Hepatocyte (in vitro differentiated cells): ENCODE data around the gene TMCC1. TPM values are rescaled to one million over a fixed set of nuclear protein-coding genes. Genes with fewer than 3 reads are reported as not detected.

Experiments
- DNase-seq: peaks from one replicate; pipeline ENCODE4 v3.0.0-alpha.2; 2016; ENCODE audit warnings: low spot score
- H2AFZ ChIP-seq: fragments of 200-600 bp; sonication (generic); 2 replicates; pipeline ENCODE4 v1.6.0; 2016; ENCODE audit warnings: antibody characterized with exemption, mild to moderate bottlenecking
- H3K27ac ChIP-seq: fragments of 200-600 bp; sonication (generic); 2 replicates; pipeline ENCODE4 v1.5.1; 2016; ENCODE audit warnings: mild to moderate bottlenecking
- H3K27me3 ChIP-seq: fragments of 200-600 bp; sonication (generic); 2 replicates; pipeline ENCODE4 v1.6.1; 2016
- H3K36me3 ChIP-seq: fragments of 200-600 bp; sonication (generic); replicated peaks from 2 replicates; pipeline ENCODE4 v1.5.1; 2016; ENCODE audit warnings: low read depth; ENCODE audit not compliant: insufficient read depth
- H3K4me1 ChIP-seq: fragments of 200-600 bp; sonication (generic); 2 replicates; pipeline ENCODE4 v1.5.1; 2016; ENCODE audit warnings: mild to moderate bottlenecking, moderate library complexity; ENCODE audit not compliant: insufficient read depth
- H3K4me2 ChIP-seq: fragments of 200-600 bp; sonication (generic); 2 replicates; pipeline ENCODE4 v1.6.0; 2016
- H3K4me3 ChIP-seq: fragments of 200-600 bp; sonication (generic); 2 replicates; pipeline ENCODE4 v1.5.1; 2016; ENCODE audit warnings: mild to moderate bottlenecking
- H3K79me2 ChIP-seq: fragments of 200-600 bp; sonication (generic); 2 replicates; pipeline ENCODE4 v1.6.0; 2017; ENCODE audit warnings: mild to moderate bottlenecking
- H3K9me2 ChIP-seq: fragments of 200-600 bp; sonication (generic); replicated peaks from 2 replicates; pipeline ENCODE4 v1.6.0; 2017; ENCODE audit warnings: mild to moderate bottlenecking; ENCODE audit not compliant: insufficient read depth
- H3K9me3 ChIP-seq: fragments of 200-600 bp; sonication (generic); 2 replicates; pipeline ENCODE4 v1.5.1; 2016; ENCODE audit warnings: low read depth, mild to moderate bottlenecking
- H4K20me1 ChIP-seq: fragments of 200-600 bp; sonication (generic); 2 replicates; pipeline ENCODE4 v1.6.0; 2016; ENCODE audit warnings: mild to moderate bottlenecking; ENCODE audit not compliant: insufficient read depth, poor library complexity, severe bottlenecking
- CTCF ChIP-seq: fragments of 200-600 bp; sonication (generic); IDR thresholded peaks from 2 replicates; pipeline ENCODE4 v1.5.1; 2016; ENCODE audit warnings: antibody characterized with exemption, mild to moderate bottlenecking; ENCODE audit not compliant: poor library complexity
- EZH2 ChIP-seq: fragments of 200-600 bp; sonication (generic); IDR thresholded peaks from 2 replicates; pipeline ENCODE4 v1.6.1; 2016; ENCODE audit warnings: antibody characterized with exemption, mild to moderate bottlenecking, borderline replicate concordance
- EZH2phosphoT487 ChIP-seq: fragments of 200-600 bp; sonication (generic); IDR thresholded peaks from one replicate; pipeline ENCODE4 v1.6.1; 2018; ENCODE audit warnings: antibody characterized with exemption, mild to moderate bottlenecking, low read depth, moderate library complexity; ENCODE audit not compliant: unreplicated experiment, severe bottlenecking
- WGBS: methylation state at CpG from one replicate; pipeline ENCODE4 v1.1.6; 2016; ENCODE audit warnings: low lambda C conversion rate; ENCODE audit errors: missing lambda C conversion rate; 5-methylcytosine and 5-hydroxymethylcytosine counted together
- polyA plus RNA-seq: library from polyadenylated mRNA; unstranded; fragments of >200 nt; fragmentation: Nextera tagmentation; extraction: Ambion mirVana; gene quantifications from 2 replicates; pipeline ENCODE4 v1.2.1, GENCODE V29; 2016
- total RNA-seq: library from RNA; depleted of rRNA; stranded (reverse); fragments of >200 nt; gene quantifications from 2 replicates; pipeline ENCODE4 v1.2.3, GENCODE V29; 2014

The TMCC1 gene
- total and polyA plus RNA-seq, 2 experiments from 2014 or later, result 7.0 to 17.3 TPM

- Histone ChIP-seq H3K4me2 (no peak overlapping the region), H2AFZ (no peak overlapping the region), H3K27ac (no peak overlapping the region), H4K20me1 (no peaks in the 10 kb centered on the region), H3K9me3 (no peaks in the 10 kb centered on the region), H3K36me3 (no peaks in the 10 kb centered on the region), H3K27me3 (no peaks in the 10 kb centered on the region), H3K79me2 (no peaks in the 10 kb centered on the region), H3K9me2 (no peaks in the 10 kb centered on the region), H3K4me1 (peaks cover 8% of the 10 kb centered on the region), H3K4me3 (no peak overlapping the region)
- no peak for DNase-seq
- 83% methylated on average over 18 of the region's 18 CpGs for WGBS
- no peak for TF ChIP-seq EZH2phosphoT487
- TF ChIP-seq CTCF, result no peak
- no peak for TF ChIP-seq EZH2
Measured at GRCh38 chr3:129620828-129621559, 272.5 kb downstream of the TMCC1 start.

DNA sequence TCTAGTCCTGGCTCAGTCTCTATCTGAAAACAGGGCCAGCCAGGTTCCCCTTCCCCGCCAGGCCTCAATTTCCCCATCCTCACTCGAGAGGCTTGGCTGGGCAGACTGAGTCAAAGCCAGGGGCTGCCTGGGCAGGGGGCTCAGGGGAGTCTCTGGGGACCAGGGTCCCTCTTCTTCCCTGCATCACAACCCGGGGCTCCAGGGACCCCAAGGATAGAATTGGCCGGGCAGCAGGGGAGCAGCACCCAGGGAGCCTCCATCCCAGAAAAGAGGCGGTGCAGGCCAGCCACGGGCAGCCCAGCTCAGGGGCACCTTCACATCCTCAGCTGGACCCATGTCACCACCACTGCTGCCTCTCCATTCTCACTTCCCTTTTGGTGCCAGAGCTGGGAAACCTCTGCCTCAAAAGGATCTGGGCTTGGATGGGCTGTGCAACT is 273.8 kb downstream of the TMCC1 start:
- TF ChIP-seq EZH2phosphoT487 (no peak), EZH2 (no peak), CTCF (no peak)
- peaks cover 3% of the 10 kb centered on the region for H3K4me1 ChIP-seq
- H3K9me2 ChIP-seq, result no peaks in the 10 kb centered on the region
- DNase-seq, result no peak
- no peak overlapping the region for H3K27ac ChIP-seq
- WGBS, result 92% methylated on average over 6 of the region's 6 CpGs
- no peaks in the 10 kb centered on the region for H3K9me3 ChIP-seq
- no peak overlapping the region for H3K4me3 ChIP-seq
- no peaks in the 10 kb centered on the region for H3K79me2 ChIP-seq
- no peaks in the 10 kb centered on the region for H3K27me3 ChIP-seq
- no peak overlapping the region for H2AFZ ChIP-seq
- H3K36me3 ChIP-seq, result no peaks in the 10 kb centered on the region
- no peaks in the 10 kb centered on the region for H4K20me1 ChIP-seq
- H3K4me2 ChIP-seq, result no peak overlapping the region

- H3K27ac ChIP-seq, result no peak overlapping the region
- H3K4me2 ChIP-seq, result no peak overlapping the region
Measured at GRCh38 chr3:129618901-129619671, 274.4 kb downstream of the TMCC1 start.

More at GRCh38 chr3:129618901-129619671, 274.4 kb downstream of the TMCC1 start:
- no peak for TF ChIP-seq EZH2phosphoT487
- TF ChIP-seq CTCF, result no peak
- TF ChIP-seq EZH2, result no peak
- Histone ChIP-seq H3K9me2 (no peaks in the 10 kb centered on the region), H3K36me3 (no peaks in the 10 kb centered on the region), H3K27me3 (no peaks in the 10 kb centered on the region), H3K79me2 (no peaks in the 10 kb centered on the region), H4K20me1 (no peaks in the 10 kb centered on the region), H3K4me1 (peaks cover 3% of the 10 kb centered on the region), H2AFZ (no peak overlapping the region), H3K4me3 (no peak overlapping the region), H3K9me3 (no peaks in the 10 kb centered on the region)
- no peak for DNase-seq
- WGBS, result 86% methylated on average over 23 of the region's 23 CpGs
